T-helper 1 cell treated with Interleukin-12 subunit alpha and Interleukin-12 subunit beta and Interleukin-4 antibody, amounts not matched to agents 30 μg/mL and 1 μg/mL, for 36 hours (primary cell): ENCODE data around the gene AIP.
"Not testable (repeated sequence)": the region's sequence is repeated elsewhere in the genome, so short reads cannot be mapped to it uniquely, and the experiment has no call there.

Experiments
- H3K27ac Mint-ChIP-seq: one replicate; pipeline ENCODE4 v1.8.0; 2021; ENCODE audit warnings: mild to moderate bottlenecking, mixed read lengths
- H3K27me3 Mint-ChIP-seq: one replicate; pipeline ENCODE4 v1.8.0; 2021; ENCODE audit warnings: low read depth, mixed read lengths
- H3K36me3 Mint-ChIP-seq: one replicate; pipeline ENCODE4 v1.8.0; 2021; ENCODE audit warnings: low read depth, mixed read lengths
- H3K4me1 Mint-ChIP-seq: one replicate; pipeline ENCODE4 v1.8.0; 2021; ENCODE audit warnings: low read depth, mixed read lengths
- H3K4me3 Mint-ChIP-seq: one replicate; pipeline ENCODE4 v1.8.0; 2021; ENCODE audit warnings: mild to moderate bottlenecking, moderate library complexity, mixed read lengths
- H3K9me3 Mint-ChIP-seq: one replicate; pipeline ENCODE4 v1.8.0; 2021; ENCODE audit warnings: mixed read lengths

The AIP gene

GRCh38 chr11:67510023-67510345 is 27.2 kb downstream of the AIP start:
- H3K27ac Mint-ChIP-seq: no peak overlapping the region
- peaks cover 10% of the 10 kb centered on the region for H3K36me3 Mint-ChIP-seq
- H3K4me3 Mint-ChIP-seq: no peak overlapping the region

GRCh38 chr11:67511558-67511957 is 28.7 kb downstream of the AIP start:
- H3K36me3 Mint-ChIP-seq, H3K27ac Mint-ChIP-seq, H3K9me3 Mint-ChIP-seq, H3K4me3 Mint-ChIP-seq: not testable (repeated sequence)
- H3K4me1 Mint-ChIP-seq: peaks cover 20% of the 10 kb centered on the region
- peaks cover 16% of the 10 kb centered on the region for H3K27me3 Mint-ChIP-seq

More at GRCh38 chr11:67510023-67510345, 27.2 kb downstream of the AIP start:
- Mint-ChIP-seq H3K27me3 (peaks cover 16% of the 10 kb centered on the region), H3K9me3 (no peaks in the 10 kb centered on the region), H3K4me1 (peaks cover 31% of the 10 kb centered on the region)

GRCh38 chr11:67514116-67514515 is 31.3 kb downstream of the AIP start:
- H3K9me3 Mint-ChIP-seq: no peaks in the 10 kb centered on the region
- no peaks in the 10 kb centered on the region for H3K36me3 Mint-ChIP-seq
- H3K4me1 Mint-ChIP-seq: peaks cover 5% of the 10 kb centered on the region

GRCh38 chr11:67516806-67517205 is 34.0 kb downstream of the AIP start:
- no peaks in the 10 kb centered on the region for H3K9me3 Mint-ChIP-seq
- H3K36me3 Mint-ChIP-seq: no peaks in the 10 kb centered on the region
- H3K27ac Mint-ChIP-seq: no peak overlapping the region
- H3K4me3 Mint-ChIP-seq: no peak overlapping the region
- peaks cover 6% of the 10 kb centered on the region for H3K27me3 Mint-ChIP-seq
- no peaks in the 10 kb centered on the region for H3K4me1 Mint-ChIP-seq

More at GRCh38 chr11:67514116-67514515, 31.3 kb downstream of the AIP start:
- Mint-ChIP-seq H3K27me3 (peaks cover 16% of the 10 kb centered on the region), H3K27ac (no peak overlapping the region), H3K4me3 (no peak overlapping the region)

- Mint-ChIP-seq H3K4me1 (no peaks in the 10 kb centered on the region), H3K27me3 (peaks cover 6% of the 10 kb centered on the region), H3K4me3 (no peak overlapping the region), H3K36me3 (no peaks in the 10 kb centered on the region), H3K9me3 (no peaks in the 10 kb centered on the region), H3K27ac (no peak overlapping the region)
Observed at GRCh38 chr11:67517784-67518552, 35.1 kb downstream of the AIP start.

- no peak overlapping the region for H3K4me3 Mint-ChIP-seq
- H3K4me1 Mint-ChIP-seq: no peaks in the 10 kb centered on the region
- H3K9me3 Mint-ChIP-seq: no peaks in the 10 kb centered on the region
- H3K27ac Mint-ChIP-seq: no peak overlapping the region
- no peaks in the 10 kb centered on the region for H3K36me3 Mint-ChIP-seq
- no peaks in the 10 kb centered on the region for H3K27me3 Mint-ChIP-seq
Observed at GRCh38 chr11:67519726-67520125, 36.9 kb downstream of the AIP start.

- H3K4me3 Mint-ChIP-seq: no peak overlapping the region
- no peaks in the 10 kb centered on the region for H3K4me1 Mint-ChIP-seq
- no peak overlapping the region for H3K27ac Mint-ChIP-seq
- H3K27me3 Mint-ChIP-seq: no peaks in the 10 kb centered on the region
- H3K9me3 Mint-ChIP-seq: no peaks in the 10 kb centered on the region
- no peaks in the 10 kb centered on the region for H3K36me3 Mint-ChIP-seq
Observed at GRCh38 chr11:67520856-67521824, 38.3 kb downstream of the AIP start.

- H3K4me1 Mint-ChIP-seq: no peaks in the 10 kb centered on the region
- H3K27ac Mint-ChIP-seq: no peak overlapping the region
- no peaks in the 10 kb centered on the region for H3K36me3 Mint-ChIP-seq
- H3K4me3 Mint-ChIP-seq: no peak overlapping the region
- no peaks in the 10 kb centered on the region for H3K27me3 Mint-ChIP-seq
- no peaks in the 10 kb centered on the region for H3K9me3 Mint-ChIP-seq
Observed at GRCh38 chr11:67521924-67522323, 39.1 kb downstream of the AIP start.

GRCh38 chr11:67522338-67522737 is 39.5 kb downstream of the AIP start:
- Mint-ChIP-seq H3K4me3 (no peak overlapping the region), H3K27me3 (peaks cover 2% of the 10 kb centered on the region), H3K36me3 (no peaks in the 10 kb centered on the region), H3K27ac (no peak overlapping the region), H3K4me1 (no peaks in the 10 kb centered on the region), H3K9me3 (no peaks in the 10 kb centered on the region)

GRCh38 chr11:67522844-67523555 is 40.2 kb downstream of the AIP start, which contains the start of gene CABP2:
TSS of gene CABP2 (minus strand) at chr11:67523446. CDS start at chr11:67523326, 120 bp downstream.
- Mint-ChIP-seq H3K9me3 (no peaks in the 10 kb centered on the region), H3K4me3 (no peak within 1 kb of the TSS), H3K36me3 (no peaks in the 10 kb centered on the region), H3K27ac (no peak within 1 kb of the TSS), H3K4me1 (no peaks in the 10 kb centered on the region), H3K27me3 (peaks cover 6% of the 10 kb centered on the region)

- no peak overlapping the region for H3K27ac Mint-ChIP-seq
- H3K9me3 Mint-ChIP-seq: no peaks in the 10 kb centered on the region
- peaks cover 6% of the 10 kb centered on the region for H3K27me3 Mint-ChIP-seq
- no peaks in the 10 kb centered on the region for H3K4me1 Mint-ChIP-seq
- no peak overlapping the region for H3K4me3 Mint-ChIP-seq
- no peaks in the 10 kb centered on the region for H3K36me3 Mint-ChIP-seq
Observed at GRCh38 chr11:67523556-67524479, 41.0 kb downstream of the AIP start.

- Mint-ChIP-seq H3K4me3 (no peak overlapping the region), H3K4me1 (no peaks in the 10 kb centered on the region), H3K36me3 (no peaks in the 10 kb centered on the region), H3K27ac (peak overlapping the region; percentile 33), H3K9me3 (no peaks in the 10 kb centered on the region), H3K27me3 (peaks cover 9% of the 10 kb centered on the region)
Observed at GRCh38 chr11:67524480-67524808, 41.6 kb downstream of the AIP start.

GRCh38 chr11:67525275-67525976 is 42.6 kb downstream of the AIP start:
- Mint-ChIP-seq H3K4me1 (no peaks in the 10 kb centered on the region), H3K9me3 (no peaks in the 10 kb centered on the region), H3K27ac (no peak overlapping the region), H3K27me3 (peaks cover 9% of the 10 kb centered on the region), H3K36me3 (no peaks in the 10 kb centered on the region), H3K4me3 (no peak overlapping the region)
